ENCODE data around the gene TENT5A. TPM values are rescaled to one million over a fixed set of nuclear protein-coding genes. Genes with fewer than 3 reads are reported as not detected.

Gene TENT5A
- total RNA-seq, 1 donor from 2014 or later: 26.6 TPM

GRCh38 chr6:81755551-81755950 is 3.1 kb upstream of the TENT5A start:
- peaks cover 7% of the 10 kb centered on the region for H3K4me1 ChIP-seq
- intact Hi-C loops (cut with DNase I): no loop called here
- ATAC-seq (no peak), DNase-seq (no peak)
- no peak for TF ChIP-seq CTCF (IDR thresholded peaks at IDR 0.05)
- no peak overlapping the region for H3K4me3 ChIP-seq
- no peaks in the 10 kb centered on the region for H3K9me3 ChIP-seq
- H3K27me3 ChIP-seq (ENCODE audit: low read depth): no peaks in the 10 kb centered on the region
- H3K36me3 ChIP-seq: no peaks in the 10 kb centered on the region
- H3K27ac ChIP-seq: no peak overlapping the region

- intact Hi-C loops (cut with DNase I): no loop called here
- DNase-seq (no peak), ATAC-seq (no peak)
- Histone ChIP-seq H3K36me3 (no peaks in the 10 kb centered on the region), H3K27ac (no peak overlapping the region), H3K9me3 (no peaks in the 10 kb centered on the region), H3K27me3 (ENCODE audit: low read depth) (no peaks in the 10 kb centered on the region), H3K4me1 (peaks cover 8% of the 10 kb centered on the region), H3K4me3 (no peak overlapping the region)
- TF ChIP-seq CTCF (IDR thresholded peaks at IDR 0.05): no peak
These were observed 2.4 kb upstream of the TENT5A start for GRCh38 chr6:81754906-81755305.

GRCh38 chr6:81753711-81754577 is 1.5 kb upstream of the TENT5A start:
- no peaks in the 10 kb centered on the region for H3K27me3 ChIP-seq (ENCODE audit: low read depth)
- H3K4me3 ChIP-seq: peak overlapping the region; percentile 68
- H3K4me1 ChIP-seq: peaks cover 18% of the 10 kb centered on the region
- ATAC-seq (peak; percentile 75 to 81), DNase-seq (peak; percentile 93)
- intact Hi-C loops (cut with DNase I): no loop called here
- peak overlapping the region; percentile 95 for H3K27ac ChIP-seq
- H3K36me3 ChIP-seq: no peaks in the 10 kb centered on the region
- TF ChIP-seq CTCF (IDR thresholded peaks at IDR 0.05): peak; percentile 77
- H3K9me3 ChIP-seq: no peaks in the 10 kb centered on the region

- intact Hi-C loops (cut with DNase I): no loop called here
- no peak for TF ChIP-seq CTCF (IDR thresholded peaks at IDR 0.05)
- no peaks in the 10 kb centered on the region for H3K27me3 ChIP-seq (ENCODE audit: low read depth)
- peaks cover 22% of the 10 kb centered on the region for H3K4me1 ChIP-seq
- peak overlapping the region; percentile 95 for H3K27ac ChIP-seq
- H3K9me3 ChIP-seq: no peaks in the 10 kb centered on the region
- DNase-seq (peak; percentile 96), ATAC-seq (peak; percentile 90 to 94)
- H3K4me3 ChIP-seq: peak overlapping the region; percentile 68
- H3K36me3 ChIP-seq: no peaks in the 10 kb centered on the region
These were observed 635 bp upstream of the TENT5A start for GRCh38 chr6:81752921-81753710.

GRCh38 chr6:81751388-81752083 is 945 bp downstream of the TENT5A start:
- DNase-seq (peak; percentile 86), ATAC-seq (peak; percentile 15 to 34)
- Histone ChIP-seq H3K36me3 (peaks cover 4% of the 10 kb centered on the region), H3K9me3 (no peaks in the 10 kb centered on the region), H3K4me1 (peaks cover 27% of the 10 kb centered on the region), H3K27me3 (ENCODE audit: low read depth) (no peaks in the 10 kb centered on the region), H3K4me3 (peak overlapping the region; percentile 68), H3K27ac (peak overlapping the region; percentile 95)
- intact Hi-C loops (cut with DNase I): no loop called here
- no peak for TF ChIP-seq CTCF (IDR thresholded peaks at IDR 0.05)

Data from lower lobe of right lung (tissue), 2 donors.